NCI-H2196 (cell line): ENCODE results near the gene SLC25A15.

Experiments
- DNase-seq: peaks from one replicate; lab custom pipeline; 2025; ENCODE audit not compliant: unreplicated experiment; lab: John Stamatoyannopoulos, UW

Gene SLC25A15

DNA sequence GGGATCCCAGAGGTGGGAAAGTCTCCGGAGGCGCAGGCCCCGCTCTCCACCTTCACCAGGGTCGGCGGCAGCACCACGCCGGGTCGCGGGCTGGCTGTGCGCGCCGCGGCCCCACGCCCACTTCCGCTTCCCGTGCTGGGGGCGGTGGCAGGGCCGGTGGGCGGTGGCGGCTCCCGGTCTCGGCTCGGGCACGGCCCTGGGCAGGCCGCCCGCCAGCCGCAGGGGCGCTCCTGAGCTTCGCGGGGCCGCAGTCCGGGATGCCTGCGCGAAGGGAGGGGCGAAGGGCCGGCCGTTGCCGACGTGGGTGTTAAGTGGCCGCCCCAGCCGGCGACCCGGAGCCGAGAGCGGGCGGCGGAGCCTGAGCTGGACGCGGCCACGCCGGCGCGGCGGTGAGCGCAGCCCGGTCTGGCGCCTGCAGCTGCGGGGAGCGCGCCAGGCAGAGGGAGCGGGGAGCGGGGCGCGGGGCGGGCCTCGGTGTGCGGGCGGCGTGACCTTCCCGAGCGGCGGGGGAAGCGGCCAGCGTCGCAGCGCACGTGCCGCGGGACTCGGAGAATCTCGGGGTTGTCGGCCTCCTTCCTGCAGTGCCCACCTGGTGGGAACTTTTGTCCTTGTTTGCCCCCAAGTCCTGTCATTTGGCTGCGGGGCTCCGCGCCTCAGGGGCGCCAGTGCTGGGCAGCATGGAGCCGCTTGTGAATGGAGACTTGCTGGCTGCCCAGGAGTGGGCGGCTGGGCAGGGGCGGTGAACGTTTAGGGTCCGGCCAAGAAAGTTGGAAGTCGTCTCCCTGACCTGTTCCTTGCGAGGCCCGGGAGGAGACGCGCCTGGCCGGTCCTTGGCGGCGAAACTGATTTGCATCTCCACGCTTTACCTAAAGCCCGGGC is at the start of gene SLC25A15:
TSS of gene SLC25A15 (plus strand) at position 337 of the 879 bp plus-strand sequence. CDS start 3,616 bp downstream, outside the sequence.
- DNase-seq = peak; percentile 48

DNA sequence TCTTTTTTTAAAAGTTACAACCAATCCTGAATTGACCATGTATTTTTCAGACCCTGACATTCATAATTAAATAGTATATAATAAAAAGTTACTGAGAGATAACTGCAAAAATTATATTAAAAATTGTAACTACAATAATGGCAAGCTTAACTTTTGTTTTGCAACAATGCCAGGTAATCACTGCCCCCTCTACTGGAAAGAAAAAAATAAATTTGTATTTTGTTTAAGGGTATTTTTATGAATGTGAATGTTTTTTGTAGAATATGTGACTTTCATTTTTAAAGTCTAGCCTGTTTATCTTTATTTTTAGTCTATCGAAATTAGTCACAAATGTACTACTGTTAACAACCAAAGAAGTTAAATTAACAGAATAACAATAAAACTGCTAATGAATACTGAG is 40.1 kb upstream of the SLC25A15 start:
- no peak for DNase-seq

DNA sequence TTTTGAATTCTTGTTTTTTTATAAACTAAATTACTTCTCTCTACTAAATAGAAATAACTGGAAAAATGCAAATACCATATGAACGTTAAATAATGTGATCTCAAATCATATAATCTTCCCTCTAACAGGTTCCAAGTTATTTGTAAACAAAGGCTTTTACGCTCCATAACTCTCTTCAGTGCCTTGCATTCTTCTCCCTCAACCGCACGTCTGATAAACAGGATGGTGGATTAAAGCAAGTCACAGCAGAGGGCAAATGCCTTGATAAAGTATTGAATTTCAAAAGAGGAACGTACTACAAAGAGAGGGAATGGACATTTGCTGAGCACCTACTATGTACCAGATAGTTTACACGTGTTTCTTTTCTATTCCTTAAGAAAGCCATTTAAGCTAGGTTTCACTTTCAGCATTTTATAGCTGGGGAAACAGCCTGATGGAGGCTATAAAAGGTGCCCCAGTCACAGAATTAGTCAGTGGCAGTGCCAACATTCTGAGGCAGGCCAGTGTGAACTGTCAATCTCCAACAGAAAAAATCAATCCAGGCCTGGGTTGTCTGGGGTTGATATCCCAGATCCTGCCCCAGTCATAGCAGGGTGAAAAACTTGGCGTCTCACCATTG is 34.2 kb upstream of the SLC25A15 start:
- DNase-seq = no peak

DNA sequence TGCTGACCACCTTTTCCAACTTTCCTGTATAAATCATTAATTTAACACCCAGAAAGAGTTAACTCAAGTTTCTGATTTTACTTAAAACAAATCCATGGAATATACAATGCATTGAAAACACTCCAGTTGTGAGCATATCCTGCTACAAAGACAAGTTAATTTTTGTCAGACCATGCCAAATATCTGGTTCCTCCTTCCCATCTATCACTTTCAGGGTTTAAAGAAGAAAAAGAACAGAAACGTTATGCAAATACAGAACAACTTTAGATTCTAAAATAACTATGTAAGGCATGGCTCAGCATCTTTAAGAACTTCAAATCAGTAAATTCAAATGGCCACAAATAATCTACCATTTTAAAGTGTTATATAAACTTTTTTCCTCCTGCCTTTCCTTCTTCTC is 33.4 kb upstream of the SLC25A15 start:
- DNase-seq = no peak

DNA sequence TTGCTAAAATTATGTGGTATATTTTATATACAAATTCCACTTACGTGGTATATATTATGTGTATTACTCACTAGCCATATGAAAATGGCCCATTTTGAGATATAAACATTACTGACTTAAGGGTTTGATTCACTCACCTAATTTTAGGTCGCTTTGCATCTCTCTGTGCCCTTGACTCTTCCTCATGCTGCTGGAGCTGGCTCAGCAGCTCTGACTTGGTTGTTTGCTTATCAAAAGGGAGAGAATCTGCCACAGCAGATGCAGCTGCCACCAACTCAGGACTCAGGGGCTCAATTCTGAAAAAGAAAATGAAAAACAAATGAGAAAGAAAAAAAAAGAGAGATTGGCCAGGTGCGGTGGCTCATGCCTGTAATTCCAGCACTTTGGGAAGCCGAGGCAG is 30.6 kb upstream of the SLC25A15 start:
- DNase-seq = no peak

DNA sequence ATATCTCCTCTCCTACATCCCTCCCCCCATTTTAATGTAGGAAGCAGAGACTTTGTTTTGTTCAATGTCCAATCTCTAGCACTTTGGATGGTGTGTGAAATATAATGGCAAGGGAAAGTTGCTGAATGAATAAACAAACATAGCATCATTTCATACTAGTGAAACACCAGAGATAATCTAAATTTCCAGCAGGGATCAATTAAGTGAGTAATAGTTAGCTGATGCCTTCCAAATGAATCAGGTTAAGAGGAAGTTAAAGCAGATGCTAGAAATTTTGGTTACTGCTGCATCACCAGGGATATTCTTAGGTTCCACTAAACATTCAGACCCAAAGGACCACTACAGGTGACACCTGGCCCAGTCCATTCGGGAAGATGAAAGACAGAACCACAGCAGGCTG is 26.6 kb upstream of the SLC25A15 start:
- no peak for DNase-seq

DNA sequence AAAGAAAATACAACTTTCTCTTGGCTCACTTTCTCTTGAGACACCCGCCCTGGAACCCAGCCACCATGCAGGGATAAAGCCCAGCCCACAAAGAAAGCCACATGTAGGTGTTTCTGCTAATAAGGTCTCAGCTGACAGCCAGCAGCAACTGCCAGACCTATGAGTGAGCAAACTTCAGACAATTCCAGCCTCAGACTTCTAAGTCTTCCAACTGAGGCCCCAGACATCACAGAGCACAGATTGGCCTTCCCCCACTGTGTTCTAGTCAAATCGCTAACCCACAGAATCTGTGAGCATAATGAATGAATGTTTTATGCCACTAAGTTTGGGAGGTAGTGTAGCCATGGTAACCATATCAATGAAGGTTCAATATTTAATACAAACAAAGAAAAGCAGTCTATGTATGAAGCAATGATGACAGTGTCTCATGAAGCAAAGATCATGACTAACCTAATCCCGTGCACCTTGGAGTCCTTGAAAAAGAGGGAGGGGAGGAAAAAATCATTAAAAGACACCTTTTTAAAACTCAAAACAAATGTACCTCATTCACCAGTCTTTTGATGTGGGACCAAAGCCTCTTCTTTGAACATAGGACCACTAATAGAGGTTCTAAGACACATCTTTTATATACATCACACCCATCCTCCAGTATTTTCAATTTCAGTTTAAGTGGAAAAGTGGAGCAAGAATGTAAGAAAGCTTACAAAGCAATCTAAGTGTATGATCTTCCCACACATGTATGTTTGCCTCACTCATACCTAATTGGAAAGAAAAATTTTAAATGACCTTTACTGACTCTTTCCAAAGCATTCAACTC is 24.6 kb upstream of the SLC25A15 start:
- DNase-seq = no peak

DNA sequence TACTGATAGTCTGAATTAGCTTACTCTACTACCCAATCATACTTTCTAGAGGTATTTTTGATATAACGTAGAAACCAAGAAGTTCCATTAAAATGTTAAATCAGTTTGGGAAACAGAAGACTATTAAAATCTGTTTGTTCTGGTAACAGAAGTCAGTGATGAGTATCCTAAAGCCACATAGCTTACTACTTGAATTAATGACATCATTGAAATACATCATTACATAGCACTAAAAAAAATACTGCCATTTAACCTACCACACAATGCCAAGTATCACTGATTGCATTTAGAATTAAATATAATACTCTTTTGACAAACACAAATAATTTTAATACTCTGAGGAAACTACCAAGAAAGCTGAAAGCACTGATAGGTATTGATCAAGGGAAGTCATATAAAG is 23.8 kb upstream of the SLC25A15 start:
- no peak for DNase-seq

DNA sequence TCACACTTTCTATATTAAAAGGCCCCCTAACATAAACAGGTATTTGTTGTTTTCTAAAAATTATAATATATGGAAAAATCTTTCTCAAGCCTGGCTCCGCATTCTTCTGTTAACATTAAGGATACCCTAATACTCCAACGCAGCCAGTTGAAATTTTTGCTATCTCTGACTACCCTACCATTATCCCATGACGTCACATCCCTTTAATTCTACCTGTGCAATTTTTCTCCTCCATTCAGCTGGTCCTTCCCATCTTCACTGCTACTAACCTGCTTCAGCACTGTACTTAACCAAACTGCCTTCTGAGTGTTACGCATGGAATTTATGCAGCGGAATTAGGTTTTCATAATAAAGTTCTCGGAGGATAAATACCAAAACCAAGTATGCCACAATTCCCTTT is 19.4 kb upstream of the SLC25A15 start:
- DNase-seq = no peak

DNA sequence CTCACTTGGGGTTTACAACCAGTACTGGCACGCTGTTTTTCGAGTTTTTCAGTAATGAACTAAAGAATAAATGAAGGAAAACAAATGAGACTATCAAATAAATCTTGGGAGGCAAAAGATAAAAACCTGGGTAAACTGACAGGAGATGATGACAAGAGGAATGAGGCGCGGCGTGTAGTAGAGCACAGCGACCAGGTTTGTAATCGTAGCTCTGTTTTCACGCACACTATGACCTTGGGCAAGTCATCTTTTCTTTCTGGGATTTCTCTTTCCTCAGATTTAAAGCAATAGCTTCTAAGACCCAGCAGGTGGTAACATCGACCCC is 18.8 kb upstream of the SLC25A15 start:
- no peak for DNase-seq

DNA sequence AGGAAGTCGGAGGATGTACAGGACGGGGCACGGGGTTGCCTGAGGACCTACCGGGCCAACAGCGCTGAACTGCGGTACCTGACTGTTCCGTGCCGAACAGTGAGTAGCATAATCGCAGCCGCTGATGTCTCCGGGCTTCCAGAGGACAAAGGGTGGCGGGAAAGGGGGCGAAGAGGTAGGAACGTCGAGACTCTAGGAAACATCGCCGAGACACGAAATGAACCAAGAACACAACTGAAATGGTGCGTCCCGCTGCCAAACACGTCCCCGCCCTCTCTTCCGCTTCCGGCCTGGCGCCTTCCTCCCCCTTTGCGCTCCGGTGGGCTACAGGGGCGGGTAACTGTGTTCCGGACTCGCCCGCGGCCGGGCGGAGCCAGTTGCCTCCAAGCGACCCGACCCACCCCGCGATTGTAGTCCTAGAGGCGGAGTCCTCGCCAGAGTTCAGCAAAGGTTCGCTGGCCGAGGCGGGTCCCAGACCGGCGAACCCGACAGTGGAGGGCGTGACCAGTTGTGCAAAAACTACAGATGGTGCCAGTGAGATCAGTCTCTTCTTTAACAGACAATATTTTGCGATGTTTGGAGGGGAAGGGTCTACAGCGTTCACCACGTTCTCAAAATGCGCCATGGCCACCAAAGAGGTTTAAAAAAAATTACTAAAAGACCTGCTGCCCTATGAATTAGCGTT is 18.3 kb upstream of the SLC25A15 start, which contains the start of gene MRPS31:
TSS of gene MRPS31 (minus strand) at position 257 of the 685 bp plus-strand sequence. CDS start at position 203, 54 bp downstream.
- peak; percentile 81 for DNase-seq

DNA sequence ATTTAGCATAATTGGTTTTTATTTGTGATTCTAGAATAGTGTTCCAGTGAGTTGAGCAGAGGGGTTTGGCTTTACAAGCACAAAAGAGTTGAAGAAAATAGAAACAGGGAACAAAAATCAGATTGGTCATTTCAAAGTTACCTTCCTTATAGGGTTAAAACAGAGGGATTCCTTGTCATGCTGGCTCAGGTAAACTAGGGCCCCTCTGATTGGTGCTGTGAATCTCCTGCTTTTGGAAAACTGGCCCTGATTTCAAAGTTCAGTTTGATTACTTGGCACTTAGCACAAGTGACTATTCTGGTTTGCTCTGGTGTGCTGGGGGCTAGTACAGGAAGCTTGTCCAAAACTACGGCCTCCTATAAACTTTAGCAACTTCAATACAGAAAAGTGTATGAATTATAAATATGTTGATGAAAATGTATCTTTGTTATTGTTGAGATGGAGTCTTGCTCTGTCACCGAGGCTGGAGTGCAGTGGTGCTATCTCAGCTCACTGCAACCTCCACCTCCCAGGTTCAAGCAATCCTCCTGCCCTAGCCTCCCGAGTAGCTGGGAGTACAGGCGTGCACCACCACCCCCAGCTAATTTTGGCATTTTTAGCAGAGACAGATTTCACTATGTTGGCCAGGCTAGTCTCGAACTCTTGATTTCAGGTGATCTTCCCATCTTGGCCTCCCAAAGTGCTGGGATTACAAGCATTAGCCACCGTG is 16.5 kb upstream of the SLC25A15 start:
- no peak for DNase-seq

DNA sequence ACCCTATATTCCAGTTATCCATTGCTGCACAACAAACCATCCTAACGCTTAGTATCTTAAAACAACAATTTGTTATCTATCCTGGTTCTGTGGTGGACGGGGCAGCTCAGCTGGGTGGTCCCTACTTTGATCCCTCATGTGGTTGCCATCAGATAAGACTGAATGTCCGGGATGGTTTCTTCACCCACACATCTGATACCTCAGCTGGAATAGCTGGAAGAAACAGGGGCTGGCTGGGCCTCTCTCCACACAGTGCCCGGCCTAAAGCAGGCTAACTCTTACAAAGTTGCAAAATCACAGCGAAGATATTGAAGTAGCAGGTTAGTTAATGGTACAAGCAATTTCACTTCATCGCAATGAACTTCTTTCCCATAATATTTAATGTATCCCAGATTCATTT is 14.7 kb upstream of the SLC25A15 start:
- DNase-seq = no peak

DNA sequence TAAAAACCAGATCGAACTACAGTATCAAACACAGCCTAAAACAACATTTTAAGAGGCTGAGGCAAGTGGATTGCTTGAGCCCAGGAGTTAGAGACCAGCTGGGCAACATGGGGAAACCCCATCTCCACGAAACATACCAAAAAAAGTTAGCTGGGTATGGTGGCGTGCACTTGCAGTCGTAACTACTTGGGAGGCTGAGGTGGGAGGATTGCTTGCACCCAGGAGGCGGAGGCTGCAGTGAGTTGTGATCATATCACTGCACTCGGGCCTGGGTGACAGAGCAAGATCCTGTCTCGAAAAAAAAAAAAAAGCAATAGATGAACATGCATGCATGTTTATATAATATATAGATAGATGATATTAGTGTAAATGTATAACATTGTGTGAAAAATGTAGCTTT is 13.2 kb upstream of the SLC25A15 start:
- DNase-seq = no peak

DNA sequence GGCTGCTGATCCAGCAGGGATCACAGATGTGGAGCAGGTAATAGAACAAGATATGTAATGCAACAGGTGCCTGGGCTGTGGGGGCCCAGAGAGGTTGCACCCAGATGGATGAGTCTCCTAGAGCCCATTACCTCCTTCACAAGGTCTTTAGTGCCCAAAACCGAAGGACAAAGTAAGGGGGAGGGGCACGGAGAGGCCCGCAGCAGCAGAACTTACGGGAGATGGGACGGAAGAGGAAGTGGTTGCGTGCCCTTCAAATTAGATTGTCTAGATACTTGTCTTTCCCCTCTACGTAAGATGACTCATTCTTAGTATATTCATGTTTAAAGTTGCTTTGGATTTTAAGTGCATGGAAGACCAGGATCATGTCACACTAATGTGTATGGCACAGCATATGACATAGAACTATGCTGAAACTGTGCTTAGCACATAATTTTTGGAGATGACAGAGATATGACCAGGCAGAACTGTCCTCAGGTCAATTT is 12.7 kb upstream of the SLC25A15 start:
- no peak for DNase-seq

DNA sequence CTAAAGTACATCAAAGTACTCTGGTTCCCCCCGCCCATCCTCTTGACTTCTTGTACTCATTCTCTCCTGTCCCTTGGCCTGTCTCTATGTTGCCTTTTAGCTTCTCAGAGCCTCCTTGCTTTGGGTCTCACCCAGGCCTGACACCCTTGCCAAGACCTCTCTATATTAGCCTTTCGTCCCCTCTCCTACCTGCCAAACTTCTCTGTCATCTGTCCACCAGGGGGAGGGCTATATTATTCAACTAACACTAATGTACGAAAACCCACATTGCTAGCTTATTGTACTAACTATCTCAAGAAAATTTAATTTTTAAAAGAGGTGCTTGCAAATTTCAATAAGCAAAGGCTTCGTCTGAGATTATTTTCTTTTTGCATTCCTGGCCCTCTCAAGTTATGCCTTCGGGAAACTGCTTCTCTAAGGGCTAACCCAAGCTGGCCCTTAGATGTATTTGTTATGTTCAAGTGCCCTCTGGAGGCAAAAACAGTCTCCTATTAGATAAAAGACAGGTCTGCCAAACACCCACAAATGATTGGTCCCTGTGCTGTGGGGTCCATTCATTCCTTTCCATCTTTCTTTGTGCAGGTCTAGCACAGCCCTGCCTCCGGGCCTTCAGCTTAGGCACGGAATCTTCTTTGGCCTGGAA is 12.1 kb upstream of the SLC25A15 start:
- no peak for DNase-seq

DNA sequence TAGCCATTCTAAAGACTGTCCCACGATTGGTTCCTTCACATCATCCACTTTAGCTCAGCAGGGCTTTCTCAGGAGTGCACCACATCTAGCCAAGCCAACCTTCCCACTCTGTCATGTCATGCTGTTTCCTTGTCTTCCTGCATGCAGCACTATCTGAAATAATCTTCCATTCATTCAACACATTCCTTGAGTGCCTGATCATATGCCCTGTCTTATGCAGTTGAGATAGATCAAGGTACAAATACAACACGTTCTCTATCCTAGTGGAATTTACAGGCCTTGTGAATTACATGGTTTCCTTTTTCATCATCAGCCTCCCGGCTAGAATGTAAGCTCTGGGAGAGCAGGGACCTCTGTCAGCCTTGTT is 11.6 kb upstream of the SLC25A15 start:
- DNase-seq = no peak

DNA sequence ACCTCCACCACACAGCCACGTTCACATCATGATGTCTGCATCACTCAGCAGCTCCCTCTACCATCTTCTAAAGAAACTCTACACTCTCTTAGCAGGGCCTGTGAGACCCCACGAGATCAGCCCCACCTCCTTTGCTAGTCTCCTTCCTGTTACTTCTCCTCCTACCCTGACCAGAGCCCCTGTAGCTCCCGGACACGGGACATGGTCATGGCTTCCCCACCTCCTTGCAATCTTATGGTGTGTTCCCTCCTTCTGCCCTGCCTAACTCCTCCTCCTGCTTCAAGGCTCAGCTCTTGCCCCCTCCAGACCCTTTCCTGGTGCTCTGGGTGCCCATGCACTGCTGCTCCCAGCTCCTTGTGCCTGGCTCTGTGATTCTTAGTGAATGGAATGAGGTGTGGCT is 10.4 kb upstream of the SLC25A15 start:
- DNase-seq = no peak

DNA sequence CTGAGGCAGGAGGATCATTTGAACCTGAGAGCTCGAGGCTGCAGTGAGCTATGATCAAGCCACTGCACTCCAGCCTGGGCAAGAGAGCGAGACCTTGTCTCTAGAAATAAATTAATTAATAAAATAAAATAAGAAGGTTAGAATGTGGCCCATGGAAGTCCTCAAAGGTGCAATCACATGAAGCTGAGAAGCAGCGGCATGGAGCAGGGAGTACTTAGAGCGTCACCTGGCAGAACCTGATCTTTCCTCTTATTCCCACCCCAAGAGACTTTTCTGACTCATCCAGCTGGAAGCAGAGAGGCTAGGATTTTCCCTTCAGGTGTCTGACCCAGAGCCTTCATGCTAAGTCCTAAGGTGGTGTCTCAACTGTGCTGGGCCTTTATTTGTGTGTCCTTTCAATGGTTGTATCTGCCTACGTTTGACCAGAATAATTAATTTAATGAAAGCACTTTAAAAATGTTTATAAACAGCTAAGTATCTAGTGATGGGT is 9.6 kb upstream of the SLC25A15 start:
- DNase-seq = no peak
